ENCODE results near the gene C4orf17.
A peak's percentile ranks its signal among the peaks of the same experiment; 100 is the strongest.

C4orf17 gene

DNA sequence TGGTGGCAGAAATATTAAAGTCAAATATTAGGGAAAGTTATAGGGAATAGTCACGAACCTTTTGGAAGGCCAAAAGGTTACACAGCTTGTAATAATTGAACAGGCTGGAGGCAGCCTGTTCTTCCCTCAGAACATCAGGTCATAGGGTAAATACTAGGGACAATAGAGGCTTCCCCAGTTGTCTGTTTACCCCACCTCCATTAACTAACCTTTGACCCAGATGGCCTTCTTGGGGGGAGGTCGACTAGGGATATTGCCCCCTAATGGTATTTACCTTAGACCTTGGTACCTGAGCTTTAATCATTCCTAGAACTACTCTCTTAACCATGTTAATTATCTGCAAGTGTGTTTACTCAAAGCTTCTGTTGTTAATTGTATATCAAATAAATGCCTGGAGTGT, 26.0 kb downstream of the C4orf17 start:
- no peak overlapping the region for H3K9ac ChIP-seq (ENCODE audit: low read length in 2 of 2)
- no peaks in the 10 kb centered on the region for H3K36me3 ChIP-seq (ENCODE audit: control insufficient read depth in 2 of 2, insufficient read depth in 2 of 2, low read length in 2 of 2)
- H3K27ac ChIP-seq (ENCODE audit: low read length), result no peak overlapping the region
- no peak overlapping the region for H3K4me3 ChIP-seq (ENCODE audit: low read length in 2 of 2)
- H3K4me1 ChIP-seq (ENCODE audit: control insufficient read depth, insufficient read depth, low read length), result no peaks in the 10 kb centered on the region
- peaks cover 2% of the 10 kb centered on the region in 2 donors for H3K9me3 ChIP-seq (ENCODE audit: control insufficient read depth in 2 of 2, low read length in 2 of 2)
- H3K27me3 ChIP-seq (ENCODE audit: control insufficient read depth in 1 of 2, insufficient read depth in 2 of 2, low read length in 2 of 2), result no peaks in the 10 kb centered on the region

DNA sequence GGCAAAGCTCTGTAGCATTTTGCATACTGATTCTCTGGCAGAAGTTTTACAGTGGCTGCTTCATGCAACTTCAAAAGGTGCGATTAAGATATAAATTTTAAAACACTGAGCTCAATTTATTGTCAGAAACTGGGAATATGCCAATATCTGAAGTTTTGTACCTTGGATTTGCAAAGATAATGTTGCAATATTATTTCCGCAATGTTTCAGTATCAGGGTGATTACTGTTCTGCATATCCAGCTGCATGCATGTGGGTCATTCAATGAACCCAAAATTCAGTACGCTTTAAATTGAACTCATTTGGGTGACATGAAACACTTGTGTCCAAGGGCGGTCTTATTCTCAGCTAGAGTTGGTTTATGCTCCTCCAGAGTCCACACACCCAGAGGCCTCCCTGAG, 26.9 kb downstream of the C4orf17 start:
- no peak overlapping the region for H3K4me3 ChIP-seq (ENCODE audit: low read length in 2 of 2)
- H3K27ac ChIP-seq (ENCODE audit: low read length), result no peak overlapping the region
- H3K27me3 ChIP-seq (ENCODE audit: control insufficient read depth in 1 of 2, insufficient read depth in 2 of 2, low read length in 2 of 2), result no peaks in the 10 kb centered on the region
- no peak overlapping the region for H3K9ac ChIP-seq (ENCODE audit: low read length in 2 of 2)
- no peaks in the 10 kb centered on the region for H3K4me1 ChIP-seq (ENCODE audit: control insufficient read depth, insufficient read depth, low read length)
- H3K36me3 ChIP-seq (ENCODE audit: control insufficient read depth in 2 of 2, insufficient read depth in 2 of 2, low read length in 2 of 2), result no peaks in the 10 kb centered on the region
- peaks cover 2% of the 10 kb centered on the region in 2 donors for H3K9me3 ChIP-seq (ENCODE audit: control insufficient read depth in 2 of 2, low read length in 2 of 2)

DNA sequence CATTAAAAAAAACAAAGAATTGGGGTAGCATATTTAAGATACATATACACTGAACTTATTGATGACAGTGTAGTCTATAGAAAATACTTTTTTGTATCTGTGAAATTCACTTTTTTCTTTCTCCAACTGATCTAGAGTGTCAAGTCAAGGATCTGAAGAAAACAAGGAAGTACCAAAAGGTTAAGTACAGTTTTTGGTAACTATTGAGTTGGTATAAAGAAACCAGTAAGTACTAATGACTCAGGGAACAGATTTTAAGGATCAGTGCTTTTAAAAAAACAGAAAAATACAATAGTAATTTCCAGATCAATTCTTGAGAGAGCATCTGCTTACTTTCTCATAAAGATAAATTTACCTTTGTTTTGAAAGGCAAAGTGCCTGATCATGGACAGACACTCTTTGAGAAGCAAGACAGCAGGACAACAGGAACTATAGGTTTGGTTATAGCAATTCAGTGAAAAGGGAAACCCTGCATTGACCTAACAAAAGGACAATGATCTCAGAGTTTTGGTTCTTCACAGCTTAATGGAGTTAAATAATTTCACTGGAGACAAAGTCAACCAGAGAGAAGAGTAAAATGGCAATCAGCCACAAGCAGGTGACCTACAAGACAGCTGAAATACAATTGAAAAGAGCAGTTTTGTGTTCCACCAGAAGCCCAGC, 29.6 kb downstream of the C4orf17 start:
- H3K36me3 ChIP-seq (ENCODE audit: control insufficient read depth in 2 of 2, insufficient read depth in 2 of 2, low read length in 2 of 2), result no peaks in the 10 kb centered on the region
- H3K4me3 ChIP-seq (ENCODE audit: low read length in 2 of 2), result no peak overlapping the region
- no peak overlapping the region for H3K27ac ChIP-seq (ENCODE audit: low read length)
- H3K9me3 ChIP-seq (ENCODE audit: control insufficient read depth in 2 of 2, low read length in 2 of 2), result no peaks in the 10 kb centered on the region
- no peaks in the 10 kb centered on the region for H3K27me3 ChIP-seq (ENCODE audit: control insufficient read depth in 1 of 2, insufficient read depth in 2 of 2, low read length in 2 of 2)
- no peak overlapping the region for H3K9ac ChIP-seq (ENCODE audit: low read length in 2 of 2)
- H3K4me1 ChIP-seq (ENCODE audit: control insufficient read depth, insufficient read depth, low read length), result no peaks in the 10 kb centered on the region

DNA sequence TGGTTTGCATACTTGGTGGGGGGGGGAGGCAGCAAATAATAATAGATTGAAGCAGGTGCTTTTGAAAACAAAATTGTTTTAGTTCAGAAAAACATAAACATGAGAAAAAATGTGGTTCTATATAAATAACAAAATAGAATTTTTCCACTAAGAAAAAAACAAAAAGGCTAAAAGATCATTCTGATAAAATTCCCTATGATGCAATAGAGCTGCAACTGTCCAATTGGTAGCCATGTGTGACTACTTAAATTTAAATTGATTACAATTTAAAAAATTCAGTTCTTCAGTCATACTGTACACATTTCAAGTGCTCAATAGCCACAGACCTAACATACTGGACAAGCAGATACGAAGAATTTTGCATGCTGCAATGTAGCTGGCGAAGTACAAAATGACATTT, 42.1 kb downstream of the C4orf17 start:
- no peak overlapping the region for H3K4me3 ChIP-seq (ENCODE audit: low read length in 2 of 2)
- peaks cover 0 to 6% of the 10 kb centered on the region in 2 donors for H3K36me3 ChIP-seq (ENCODE audit: control insufficient read depth in 2 of 2, insufficient read depth in 2 of 2, low read length in 2 of 2)
- no peaks in the 10 kb centered on the region for H3K27me3 ChIP-seq (ENCODE audit: control insufficient read depth in 1 of 2, insufficient read depth in 2 of 2, low read length in 2 of 2)
- no peak overlapping the region for H3K9ac ChIP-seq (ENCODE audit: low read length in 2 of 2)
- H3K27ac ChIP-seq (ENCODE audit: low read length), result no peak overlapping the region
- H3K9me3 ChIP-seq (ENCODE audit: control insufficient read depth in 2 of 2, low read length in 2 of 2), result no peaks in the 10 kb centered on the region
- no peaks in the 10 kb centered on the region for H3K4me1 ChIP-seq (ENCODE audit: control insufficient read depth, insufficient read depth, low read length)

DNA sequence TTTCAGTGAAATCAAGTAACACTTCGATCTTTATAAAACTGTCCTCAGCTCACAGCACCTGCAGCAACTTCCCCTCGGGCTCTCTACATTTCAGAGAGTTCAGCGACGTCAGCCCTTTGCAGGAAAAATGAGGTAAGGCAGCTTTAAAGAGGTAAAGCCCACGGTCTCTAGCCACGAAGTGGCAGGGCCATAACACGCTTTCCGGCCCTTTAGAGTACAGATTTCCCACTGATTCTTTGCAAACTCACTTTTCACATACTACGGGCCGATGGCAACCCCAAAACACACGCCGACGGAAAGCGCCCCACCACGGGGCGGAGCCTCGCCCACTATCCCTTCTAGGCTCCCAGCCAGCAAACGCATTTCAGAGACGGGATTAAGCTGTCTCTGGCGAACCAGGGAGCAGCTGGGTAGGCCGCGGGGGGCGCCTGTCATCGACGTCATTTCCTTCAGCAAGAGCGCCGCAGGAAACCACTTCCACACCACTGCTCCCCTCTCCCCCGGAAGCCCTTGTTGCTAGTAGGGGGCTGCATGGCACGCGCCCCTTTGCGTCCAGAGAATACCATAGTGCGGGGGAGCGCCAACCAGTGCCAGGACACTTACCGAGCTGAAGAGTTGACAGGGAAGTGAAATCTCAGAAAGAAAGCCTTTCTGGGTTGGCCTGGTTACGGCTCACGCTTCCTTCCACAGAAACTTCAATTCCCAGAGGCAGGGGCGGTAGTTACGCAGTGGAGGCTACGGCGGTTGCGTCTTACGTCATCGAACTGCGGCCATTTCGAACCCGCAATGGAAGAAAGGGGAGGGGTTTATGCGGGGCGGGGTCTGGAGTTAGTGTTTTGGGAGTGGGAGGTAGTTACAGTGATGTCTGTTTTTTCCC, 52.7 kb downstream of the C4orf17 start, which contains the start of gene TRMT10A:
Gene TRMT10A (minus strand): TSS at position 730 of the 877 bp plus-strand sequence. CDS start 4,701 bp downstream, outside the sequence.
- Histone ChIP-seq H3K27ac (ENCODE audit: low read length) (peak within 1 kb of the TSS; percentile 97), H3K9me3 (ENCODE audit: control insufficient read depth in 2 of 2, low read length in 2 of 2) (no peaks in the 10 kb centered on the region), H3K4me3 (ENCODE audit: low read length in 2 of 2) (peak within 1 kb of the TSS; percentile 83 to 95), H3K36me3 (ENCODE audit: control insufficient read depth in 2 of 2, insufficient read depth in 2 of 2, low read length in 2 of 2) (no peaks in the 10 kb centered on the region), H3K27me3 (ENCODE audit: control insufficient read depth in 1 of 2, insufficient read depth in 2 of 2, low read length in 2 of 2) (no peaks in the 10 kb centered on the region), H3K9ac (ENCODE audit: low read length in 2 of 2) (peak within 1 kb of the TSS; percentile 94 to 97), H3K4me1 (ENCODE audit: control insufficient read depth, insufficient read depth, low read length) (no peaks in the 10 kb centered on the region)

DNA sequence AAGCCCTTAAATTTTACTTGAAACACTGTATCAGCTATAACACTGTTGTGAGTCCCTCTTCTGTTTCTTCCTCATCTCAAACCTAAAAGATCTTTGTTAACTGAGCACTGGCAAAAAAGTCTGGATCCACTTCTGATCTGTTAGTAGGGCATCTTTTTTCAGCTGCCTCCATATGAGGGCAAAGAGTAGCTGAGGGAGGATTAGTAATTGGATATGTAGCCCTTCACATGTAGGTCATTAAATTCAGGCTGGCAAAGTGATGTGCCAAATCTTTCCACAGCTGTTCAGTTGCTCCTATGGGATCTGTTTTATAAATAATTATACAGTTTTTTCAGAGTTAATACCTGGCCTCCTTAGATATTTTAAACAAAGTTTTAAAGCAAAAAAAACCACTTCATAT, 54.1 kb downstream of the C4orf17 start:
- no peak overlapping the region for H3K9ac ChIP-seq (ENCODE audit: low read length in 2 of 2)
- H3K27ac ChIP-seq (ENCODE audit: low read length), result no peak overlapping the region
- no peaks in the 10 kb centered on the region for H3K36me3 ChIP-seq (ENCODE audit: control insufficient read depth in 2 of 2, insufficient read depth in 2 of 2, low read length in 2 of 2)
- no peaks in the 10 kb centered on the region for H3K4me1 ChIP-seq (ENCODE audit: control insufficient read depth, insufficient read depth, low read length)
- H3K4me3 ChIP-seq (ENCODE audit: low read length in 2 of 2), result no peak overlapping the region
- H3K27me3 ChIP-seq (ENCODE audit: control insufficient read depth in 1 of 2, insufficient read depth in 2 of 2, low read length in 2 of 2), result no peaks in the 10 kb centered on the region
- H3K9me3 ChIP-seq (ENCODE audit: control insufficient read depth in 2 of 2, low read length in 2 of 2), result no peaks in the 10 kb centered on the region

DNA sequence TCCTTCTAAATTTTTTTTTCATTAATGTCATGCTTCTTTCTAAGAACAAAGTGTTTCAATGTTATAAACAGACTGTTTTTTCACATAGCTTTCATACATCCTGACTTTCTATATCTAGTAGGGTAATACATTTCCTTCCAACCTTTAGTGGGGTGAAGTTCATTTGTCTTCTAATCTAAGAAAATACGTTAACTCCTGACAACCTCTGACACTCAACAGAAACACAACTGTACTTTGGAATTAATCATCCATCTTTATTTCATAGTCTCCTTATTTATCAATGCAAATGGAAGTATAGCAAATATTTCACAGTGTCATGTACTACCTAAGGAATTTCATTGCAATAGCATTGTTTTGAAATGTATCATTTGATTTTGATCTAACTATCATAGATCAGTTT, 61.1 kb downstream of the C4orf17 start:
- Histone ChIP-seq H3K9me3 (ENCODE audit: control insufficient read depth in 2 of 2, low read length in 2 of 2) (no peaks in the 10 kb centered on the region), H3K27ac (ENCODE audit: low read length) (peak overlapping the region; percentile 53), H3K9ac (ENCODE audit: low read length in 2 of 2) (peak overlapping the region in 1 of 2 donors; percentile 29), H3K27me3 (ENCODE audit: control insufficient read depth in 1 of 2, insufficient read depth in 2 of 2, low read length in 2 of 2) (no peaks in the 10 kb centered on the region), H3K4me1 (ENCODE audit: control insufficient read depth, insufficient read depth, low read length) (peaks cover 5% of the 10 kb centered on the region), H3K36me3 (ENCODE audit: control insufficient read depth in 2 of 2, insufficient read depth in 2 of 2, low read length in 2 of 2) (no peaks in the 10 kb centered on the region), H3K4me3 (ENCODE audit: low read length in 2 of 2) (no peak overlapping the region)

DNA sequence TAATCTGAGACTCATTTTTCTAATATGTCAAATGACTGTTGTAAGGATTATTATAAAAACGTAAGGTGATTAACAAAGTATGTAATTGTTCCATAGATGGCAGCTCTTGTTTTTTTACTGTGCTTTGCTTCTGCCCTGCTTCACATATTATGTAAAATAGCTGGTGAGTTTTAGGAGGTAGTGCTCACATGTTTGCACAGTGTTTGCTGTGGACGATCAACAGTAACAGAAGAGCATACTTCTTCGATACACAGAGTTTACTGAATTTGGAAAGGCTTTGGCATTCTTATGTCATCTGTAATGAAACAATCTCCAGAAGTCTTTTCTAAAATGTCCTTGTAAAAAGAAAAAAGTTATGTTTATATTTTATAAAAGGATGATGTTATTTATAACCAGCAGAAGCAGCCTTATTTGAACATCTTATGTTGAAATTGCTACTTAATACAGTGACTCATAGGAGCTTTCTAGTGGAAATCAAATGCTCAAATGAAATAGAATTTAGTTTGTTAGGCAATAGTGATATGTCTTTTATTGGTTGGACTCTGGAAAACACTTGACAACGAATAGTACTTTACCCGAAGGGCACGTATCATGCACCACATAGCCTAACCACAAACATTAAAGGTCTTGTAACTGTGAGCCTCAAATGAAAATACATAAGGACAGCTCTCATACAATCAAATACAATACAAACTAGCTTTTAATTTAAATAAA, 61.9 kb downstream of the C4orf17 start:
- Histone ChIP-seq H3K4me3 (ENCODE audit: low read length in 2 of 2) (no peak overlapping the region), H3K9ac (ENCODE audit: low read length in 2 of 2) (peak overlapping the region in 1 of 2 donors; percentile 29), H3K9me3 (ENCODE audit: control insufficient read depth in 2 of 2, low read length in 2 of 2) (no peaks in the 10 kb centered on the region), H3K27me3 (ENCODE audit: control insufficient read depth in 1 of 2, insufficient read depth in 2 of 2, low read length in 2 of 2) (no peaks in the 10 kb centered on the region), H3K27ac (ENCODE audit: low read length) (peak overlapping the region; percentile 78), H3K4me1 (ENCODE audit: control insufficient read depth, insufficient read depth, low read length) (peaks cover 5% of the 10 kb centered on the region), H3K36me3 (ENCODE audit: control insufficient read depth in 2 of 2, insufficient read depth in 2 of 2, low read length in 2 of 2) (no peaks in the 10 kb centered on the region)

DNA sequence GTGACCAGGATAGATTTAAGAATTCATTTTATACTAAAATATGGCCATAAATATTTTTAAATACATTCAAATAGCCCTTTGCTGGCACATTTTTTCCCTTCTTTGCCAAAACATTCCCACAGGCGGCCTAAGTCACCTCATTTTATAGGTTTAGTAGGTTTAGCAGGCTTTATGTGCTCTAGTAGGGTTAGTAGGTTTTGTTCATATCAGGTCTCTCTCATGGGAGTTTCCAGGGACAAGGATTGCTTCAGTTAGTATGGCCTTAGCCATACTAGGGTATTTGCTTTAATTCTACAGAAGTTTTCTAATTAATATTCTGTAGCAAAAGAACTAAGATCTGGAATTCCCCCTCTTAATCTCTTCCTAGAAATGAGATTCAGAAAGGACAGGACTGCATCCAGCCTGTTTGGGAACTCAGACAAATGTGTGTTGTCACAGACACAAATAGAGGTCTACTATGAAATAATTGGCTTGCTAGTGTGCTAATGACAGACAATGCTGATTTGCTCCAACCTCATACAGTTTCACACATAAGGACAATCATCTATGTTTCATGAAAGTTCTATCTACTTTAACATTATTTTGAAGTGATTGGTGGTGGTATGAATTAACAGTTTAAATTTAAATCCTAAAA, 63.0 kb downstream of the C4orf17 start:
- no peaks in the 10 kb centered on the region for H3K27me3 ChIP-seq (ENCODE audit: control insufficient read depth in 1 of 2, insufficient read depth in 2 of 2, low read length in 2 of 2)
- H3K27ac ChIP-seq (ENCODE audit: low read length), result peak overlapping the region; percentile 78
- no peak overlapping the region for H3K4me3 ChIP-seq (ENCODE audit: low read length in 2 of 2)
- no peak overlapping the region for H3K9ac ChIP-seq (ENCODE audit: low read length in 2 of 2)
- H3K4me1 ChIP-seq (ENCODE audit: control insufficient read depth, insufficient read depth, low read length), result peaks cover 5% of the 10 kb centered on the region
- H3K9me3 ChIP-seq (ENCODE audit: control insufficient read depth in 2 of 2, low read length in 2 of 2), result no peaks in the 10 kb centered on the region
- no peaks in the 10 kb centered on the region for H3K36me3 ChIP-seq (ENCODE audit: control insufficient read depth in 2 of 2, insufficient read depth in 2 of 2, low read length in 2 of 2)

DNA sequence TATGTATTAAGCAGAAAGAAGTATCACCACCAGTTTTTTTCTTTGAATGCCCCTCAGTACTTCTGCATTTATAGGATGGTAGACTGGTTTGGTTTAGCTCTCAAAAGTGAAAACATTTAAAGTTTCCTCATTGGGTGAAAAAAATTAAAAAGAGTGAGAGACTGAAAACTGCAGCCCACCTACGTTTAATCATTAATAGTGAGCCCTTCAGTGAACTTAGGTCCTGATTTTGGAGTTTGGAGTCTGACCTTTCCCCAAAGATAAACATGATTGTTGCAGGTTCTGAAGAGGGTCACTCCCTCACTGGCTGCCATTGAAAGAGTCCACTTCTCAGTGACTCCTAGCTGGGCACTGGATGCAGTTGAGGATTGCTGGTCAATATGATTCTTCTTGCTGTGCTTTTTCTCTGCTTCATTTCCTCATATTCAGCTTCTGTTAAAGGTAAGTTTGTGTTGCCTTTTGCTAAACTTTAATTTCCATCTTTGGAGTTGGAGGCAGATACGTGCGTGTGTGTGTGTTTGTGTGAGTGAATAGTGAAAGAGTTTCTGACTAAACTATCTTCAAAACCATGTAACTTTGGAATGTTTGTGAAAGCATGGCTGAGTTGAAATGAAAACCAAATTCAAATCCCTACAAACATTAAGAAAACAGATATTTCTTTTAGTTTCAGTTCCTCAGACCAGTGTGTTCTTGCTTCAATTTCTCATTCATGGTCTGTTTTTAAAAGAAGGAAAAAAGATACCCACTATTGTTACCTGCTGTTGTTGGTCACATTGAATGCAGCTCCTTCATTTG, 63.9 kb downstream of the C4orf17 start, which contains the start of gene MTTP:
Gene MTTP (plus strand): TSS at position 295 of the 795 bp plus-strand sequence. CDS start 86 bp downstream, at position 381.
- Histone ChIP-seq H3K4me3 (ENCODE audit: low read length in 2 of 2) (peak within 1 kb of the TSS; percentile 0 to 69), H3K27me3 (ENCODE audit: control insufficient read depth in 1 of 2, insufficient read depth in 2 of 2, low read length in 2 of 2) (no peaks in the 10 kb centered on the region), H3K9ac (ENCODE audit: low read length in 2 of 2) (peak within 1 kb of the TSS; percentile 7 to 51), H3K9me3 (ENCODE audit: control insufficient read depth in 2 of 2, low read length in 2 of 2) (no peaks in the 10 kb centered on the region), H3K36me3 (ENCODE audit: control insufficient read depth in 2 of 2, insufficient read depth in 2 of 2, low read length in 2 of 2) (no peaks in the 10 kb centered on the region), H3K4me1 (ENCODE audit: control insufficient read depth, insufficient read depth, low read length) (peaks cover 5% of the 10 kb centered on the region), H3K27ac (ENCODE audit: low read length) (peak within 1 kb of the TSS; percentile 78)

All from stomach smooth muscle (tissue), 2 donors.